ENCODE results near the gene PPP1R2B. TPM values are rescaled to one million over a fixed set of nuclear protein-coding genes. Genes with fewer than 3 reads are reported as not detected.

The PPP1R2B gene
- under 0.01 and 0.15 TPM in 2 replicates for total RNA-seq

GRCh38 chr5:156850206-156850751, at the start of gene PPP1R2B:
Gene PPP1R2B (plus strand): TSS chr5:156850295. CDS start chr5:156850563, 268 bp downstream.

Other genes starting within 250 kb of the PPP1R2B start
- gene TIMD4, start 112.9 kb downstream of the PPP1R2B start, total RNA-seq = not detected in 2 replicates
- gene HAVCR1, start 208.8 kb downstream of the PPP1R2B start, total RNA-seq = 0.17 TPM in 1 of 2 replicates, not detected in the other

Measured in smooth muscle cell of trachea (primary cell).